Measurements from ENCODE around the gene NACA2.

The NACA2 gene

GRCh38 chr17:61543786-61544415 lies 47.1 kb downstream of the NACA2 start:
- DNase-seq, result no peak

GRCh38 chr17:61542027-61542426 lies 49.0 kb downstream of the NACA2 start:
- no peak for DNase-seq

- DNase-seq, result no peak
Observed at GRCh38 chr17:61540874-61541273, 50.1 kb downstream of the NACA2 start.

All from activated CD8-positive, alpha-beta memory T cell treated with anti-CD3 and anti-CD28 coated beads, Interleukin-2, amount 50 U/mL, for 4 hours (primary cell).